Measurements from ENCODE around the gene IL4R.

GRCh38 chr16:27408602-27409031 is 94.8 kb downstream of the IL4R start:
- TF ChIP-seq, protein P1, sequence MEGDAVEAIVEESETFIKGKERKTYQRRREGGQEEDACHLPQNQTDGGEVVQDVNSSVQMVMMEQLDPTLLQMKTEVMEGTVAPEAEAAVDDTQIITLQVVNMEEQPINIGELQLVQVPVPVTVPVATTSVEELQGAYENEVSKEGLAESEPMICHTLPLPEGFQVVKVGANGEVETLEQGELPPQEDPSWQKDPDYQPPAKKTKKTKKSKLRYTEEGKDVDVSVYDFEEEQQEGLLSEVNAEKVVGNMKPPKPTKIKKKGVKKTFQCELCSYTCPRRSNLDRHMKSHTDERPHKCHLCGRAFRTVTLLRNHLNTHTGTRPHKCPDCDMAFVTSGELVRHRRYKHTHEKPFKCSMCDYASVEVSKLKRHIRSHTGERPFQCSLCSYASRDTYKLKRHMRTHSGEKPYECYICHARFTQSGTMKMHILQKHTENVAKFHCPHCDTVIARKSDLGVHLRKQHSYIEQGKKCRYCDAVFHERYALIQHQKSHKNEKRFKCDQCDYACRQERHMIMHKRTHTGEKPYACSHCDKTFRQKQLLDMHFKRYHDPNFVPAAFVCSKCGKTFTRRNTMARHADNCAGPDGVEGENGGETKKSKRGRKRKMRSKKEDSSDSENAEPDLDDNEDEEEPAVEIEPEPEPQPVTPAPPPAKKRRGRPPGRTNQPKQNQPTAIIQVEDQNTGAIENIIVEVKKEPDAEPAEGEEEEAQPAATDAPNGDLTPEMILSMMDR (IDR thresholded peaks at IDR 0.05): no peak
- no peak for TF ChIP-seq POLR2A (IDR thresholded peaks at IDR 0.05)
